ENCODE results near the gene NEO1. TPM values are rescaled to one million over a fixed set of nuclear protein-coding genes. Genes with fewer than 3 reads are reported as not detected.

NEO1 gene
- polyA plus RNA-seq, 1 donor (not counting 4 experiments of a cell fraction or from before 2014, with no cell fraction given), result 4.4 TPM

DNA sequence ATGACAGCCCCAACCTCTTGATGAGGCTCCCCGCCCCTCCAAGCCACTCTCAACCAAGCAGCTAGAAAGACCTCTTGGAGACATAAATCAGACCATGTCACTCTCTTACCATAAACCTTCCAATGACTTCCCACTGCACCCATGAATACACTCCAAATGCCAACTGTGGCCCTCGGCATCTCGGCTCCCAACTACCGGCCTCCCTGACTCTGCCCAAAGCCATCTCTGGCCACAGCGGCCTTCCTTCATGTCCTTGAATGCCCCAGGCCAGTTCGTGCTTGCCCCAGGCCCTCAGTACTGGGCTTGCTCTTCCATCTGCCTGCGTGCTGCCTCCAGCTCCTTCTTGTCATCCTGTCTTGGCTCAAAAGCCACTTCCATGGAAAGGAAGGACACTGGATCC is 284.5 kb downstream of the NEO1 start:
- H3K79me2 ChIP-seq (ENCODE audit: control insufficient read depth, insufficient read depth, low read length), result no peaks in the 10 kb centered on the region
- no peaks in the 10 kb centered on the region for H3K36me3 ChIP-seq (ENCODE audit: control insufficient read depth in 2 of 2, extremely low read depth in 1 of 2, insufficient read depth in 2 of 2, low read length in 2 of 2)
- FAIRE-seq, result no peak
- H3K27me3 ChIP-seq (ENCODE audit: control insufficient read depth, extremely low read depth, insufficient read depth, low read length), result peaks cover 7% of the 10 kb centered on the region
- TF ChIP-seq EZH2 (IDR thresholded peaks at IDR 0.05; ENCODE audit: low read length), result no peak
- TF ChIP-seq, protein P1, sequence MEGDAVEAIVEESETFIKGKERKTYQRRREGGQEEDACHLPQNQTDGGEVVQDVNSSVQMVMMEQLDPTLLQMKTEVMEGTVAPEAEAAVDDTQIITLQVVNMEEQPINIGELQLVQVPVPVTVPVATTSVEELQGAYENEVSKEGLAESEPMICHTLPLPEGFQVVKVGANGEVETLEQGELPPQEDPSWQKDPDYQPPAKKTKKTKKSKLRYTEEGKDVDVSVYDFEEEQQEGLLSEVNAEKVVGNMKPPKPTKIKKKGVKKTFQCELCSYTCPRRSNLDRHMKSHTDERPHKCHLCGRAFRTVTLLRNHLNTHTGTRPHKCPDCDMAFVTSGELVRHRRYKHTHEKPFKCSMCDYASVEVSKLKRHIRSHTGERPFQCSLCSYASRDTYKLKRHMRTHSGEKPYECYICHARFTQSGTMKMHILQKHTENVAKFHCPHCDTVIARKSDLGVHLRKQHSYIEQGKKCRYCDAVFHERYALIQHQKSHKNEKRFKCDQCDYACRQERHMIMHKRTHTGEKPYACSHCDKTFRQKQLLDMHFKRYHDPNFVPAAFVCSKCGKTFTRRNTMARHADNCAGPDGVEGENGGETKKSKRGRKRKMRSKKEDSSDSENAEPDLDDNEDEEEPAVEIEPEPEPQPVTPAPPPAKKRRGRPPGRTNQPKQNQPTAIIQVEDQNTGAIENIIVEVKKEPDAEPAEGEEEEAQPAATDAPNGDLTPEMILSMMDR (optimal IDR thresholded peaks at IDR 0.05 in 1 of 3, IDR thresholded peaks at IDR 0.05 in 1 of 3, conservative IDR thresholded peaks at IDR 0.05 in 1 of 3; ENCODE audit: extremely low read depth in 1 of 3, insufficient read depth in 2 of 3, low read length in 3 of 3), result no peak
- H4K20me1 ChIP-seq (ENCODE audit: control insufficient read depth, extremely low read depth, insufficient read depth, low read length), result no peaks in the 10 kb centered on the region
- no peak overlapping the region for H3K27ac ChIP-seq (ENCODE audit: control insufficient read depth, insufficient read depth, low read length)
- no peak for DNase-seq (ENCODE audit: low read depth, low spot score)
- no peaks in the 10 kb centered on the region for H3K9me3 ChIP-seq (ENCODE audit: control insufficient read depth, low read depth, low read length)
- H3K4me1 ChIP-seq (ENCODE audit: control insufficient read depth, extremely low read depth, insufficient read depth, low read length), result no peaks in the 10 kb centered on the region
- no peak overlapping the region for H3K9ac ChIP-seq (ENCODE audit: control insufficient read depth, extremely low read depth, insufficient read depth, low read length)
- no peak overlapping the region for H2AFZ ChIP-seq (ENCODE audit: control insufficient read depth, low read length)
- H3K9me1 ChIP-seq (ENCODE audit: control insufficient read depth, extremely low read depth, insufficient read depth, low read length), result no peaks in the 10 kb centered on the region
- H3K4me3 ChIP-seq (ENCODE audit: control insufficient read depth in 2 of 3, extremely low read depth in 1 of 3, insufficient read depth in 2 of 3, low read depth in 1 of 3, low read length in 3 of 3), result no peak overlapping the region
- H3K4me2 ChIP-seq (ENCODE audit: control insufficient read depth, extremely low read depth, insufficient read depth, low read depth, low read length), result no peak overlapping the region
- dilution Hi-C loops (cut with MboI; ENCODE audit: extremely low pct_ligation_motif_present, low sequenced_read_pairs), result no loop called here

DNA sequence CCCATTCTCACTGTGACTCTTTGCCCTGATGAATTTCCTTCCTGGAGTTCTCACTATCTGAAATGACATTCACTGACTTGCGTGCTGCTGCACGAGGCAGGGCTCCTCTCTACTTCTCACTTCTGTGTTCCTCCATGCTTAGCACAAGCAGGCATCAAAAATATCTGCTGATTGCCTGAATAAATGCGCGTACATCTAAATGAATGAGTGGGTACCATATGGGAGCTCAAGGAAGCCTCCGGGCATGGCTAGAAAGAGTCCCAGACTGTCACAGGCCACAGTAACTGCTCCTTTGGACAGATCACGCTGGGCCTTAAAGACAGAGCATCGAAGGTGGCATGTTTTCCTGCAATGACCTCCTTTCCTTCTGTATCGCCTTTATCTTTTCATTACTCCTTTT is 284.9 kb downstream of the NEO1 start:
- no peaks in the 10 kb centered on the region for H3K4me1 ChIP-seq (ENCODE audit: control insufficient read depth, extremely low read depth, insufficient read depth, low read length)
- H4K20me1 ChIP-seq (ENCODE audit: control insufficient read depth, extremely low read depth, insufficient read depth, low read length), result no peaks in the 10 kb centered on the region
- no peaks in the 10 kb centered on the region for H3K79me2 ChIP-seq (ENCODE audit: control insufficient read depth, insufficient read depth, low read length)
- H2AFZ ChIP-seq (ENCODE audit: control insufficient read depth, low read length), result no peak overlapping the region
- H3K9me3 ChIP-seq (ENCODE audit: control insufficient read depth, low read depth, low read length), result no peaks in the 10 kb centered on the region
- H3K36me3 ChIP-seq (ENCODE audit: control insufficient read depth in 2 of 2, extremely low read depth in 1 of 2, insufficient read depth in 2 of 2, low read length in 2 of 2), result no peaks in the 10 kb centered on the region
- DNase-seq (ENCODE audit: low read depth, low spot score) (no peak), FAIRE-seq (no peak)
- H3K27me3 ChIP-seq (ENCODE audit: control insufficient read depth, extremely low read depth, insufficient read depth, low read length), result peaks cover 7% of the 10 kb centered on the region
- H3K9me1 ChIP-seq (ENCODE audit: control insufficient read depth, extremely low read depth, insufficient read depth, low read length), result no peaks in the 10 kb centered on the region
- no peak overlapping the region for H3K27ac ChIP-seq (ENCODE audit: control insufficient read depth, insufficient read depth, low read length)
- H3K4me3 ChIP-seq (ENCODE audit: control insufficient read depth in 2 of 3, extremely low read depth in 1 of 3, insufficient read depth in 2 of 3, low read depth in 1 of 3, low read length in 3 of 3), result no peak overlapping the region
- no peak overlapping the region for H3K4me2 ChIP-seq (ENCODE audit: control insufficient read depth, extremely low read depth, insufficient read depth, low read depth, low read length)
- no peak overlapping the region for H3K9ac ChIP-seq (ENCODE audit: control insufficient read depth, extremely low read depth, insufficient read depth, low read length)
- dilution Hi-C loops (cut with MboI; ENCODE audit: extremely low pct_ligation_motif_present, low sequenced_read_pairs), result no loop called here
- TF ChIP-seq, protein P1 (optimal IDR thresholded peaks at IDR 0.05 in 1 of 3, IDR thresholded peaks at IDR 0.05 in 1 of 3, conservative IDR thresholded peaks at IDR 0.05 in 1 of 3; ENCODE audit: extremely low read depth in 1 of 3, insufficient read depth in 2 of 3, low read length in 3 of 3), result no peak
- no peak for TF ChIP-seq EZH2 (IDR thresholded peaks at IDR 0.05; ENCODE audit: low read length)

Measured in keratinocyte (primary cell).